ENCODE results near the gene MEIOB. TPM values are rescaled to one million over a fixed set of nuclear protein-coding genes. Genes with fewer than 3 reads are reported as not detected.

Gene MEIOB
- total RNA-seq, 2 experiments from 2014 or later = not detected

- H3K27ac Mint-ChIP-seq = no peak overlapping the region
- intact Hi-C loops (cut with micrococcal nuclease) = no loop called here
- H3K27me3 Mint-ChIP-seq = no peaks in the 10 kb centered on the region
- H3K9me3 Mint-ChIP-seq = no peaks in the 10 kb centered on the region
- no peak overlapping the region for H3K4me3 Mint-ChIP-seq
- ChIA-PET CTCF (no interaction called here), POLR2A (no interaction called here)
- no peak for DNase-seq
- H3K36me3 Mint-ChIP-seq = peaks cover 5% of the 10 kb centered on the region
- peaks cover 5% of the 10 kb centered on the region for H3K4me1 Mint-ChIP-seq (ENCODE audit: low read depth)
Measured at GRCh38 chr16:1789643-1790045, 82.3 kb downstream of the MEIOB start.

DNA sequence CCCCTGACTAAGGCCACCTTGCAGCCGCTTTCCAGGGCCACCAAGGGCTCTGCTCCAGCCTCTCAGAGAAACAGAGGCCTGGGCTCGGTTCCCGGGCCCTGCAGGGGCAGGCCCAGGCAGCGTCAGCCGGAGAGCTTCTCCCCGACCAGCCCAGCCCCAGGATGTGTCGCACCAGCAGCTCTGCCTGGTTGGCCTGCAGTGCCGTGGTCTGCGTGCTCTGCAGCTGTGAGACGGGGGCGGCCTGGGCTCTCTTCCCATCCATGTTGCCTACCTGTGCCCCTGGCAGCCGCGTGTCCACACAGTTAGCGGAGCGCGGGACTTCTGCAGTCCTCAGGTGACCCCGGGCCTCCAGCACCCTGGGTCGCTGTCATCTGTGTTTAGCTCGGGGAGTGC is 83.3 kb downstream of the MEIOB start:
- CTCF ChIA-PET = no interaction called here
- Mint-ChIP-seq H3K27ac (no peak overlapping the region), H3K36me3 (peaks cover 5% of the 10 kb centered on the region), H3K27me3 (no peaks in the 10 kb centered on the region), H3K9me3 (no peaks in the 10 kb centered on the region), H3K4me1 (ENCODE audit: low read depth) (peaks cover 8% of the 10 kb centered on the region), H3K4me3 (no peak overlapping the region)
- intact Hi-C loops (cut with micrococcal nuclease) = no loop called here
- DNase-seq = no peak
- POLR2A ChIA-PET = no interaction called here

GRCh38 chr16:1788095-1788707 is 83.8 kb downstream of the MEIOB start:
- no peak overlapping the region for H3K4me3 Mint-ChIP-seq
- no peaks in the 10 kb centered on the region for H3K9me3 Mint-ChIP-seq
- POLR2A ChIA-PET = no interaction called here
- no peaks in the 10 kb centered on the region for H3K27me3 Mint-ChIP-seq
- intact Hi-C loops (cut with micrococcal nuclease) = no loop called here
- CTCF ChIA-PET = no interaction called here
- peaks cover 11% of the 10 kb centered on the region for H3K4me1 Mint-ChIP-seq (ENCODE audit: low read depth)
- no peak overlapping the region for H3K27ac Mint-ChIP-seq
- H3K36me3 Mint-ChIP-seq = peaks cover 8% of the 10 kb centered on the region
- DNase-seq = no peak

DNA sequence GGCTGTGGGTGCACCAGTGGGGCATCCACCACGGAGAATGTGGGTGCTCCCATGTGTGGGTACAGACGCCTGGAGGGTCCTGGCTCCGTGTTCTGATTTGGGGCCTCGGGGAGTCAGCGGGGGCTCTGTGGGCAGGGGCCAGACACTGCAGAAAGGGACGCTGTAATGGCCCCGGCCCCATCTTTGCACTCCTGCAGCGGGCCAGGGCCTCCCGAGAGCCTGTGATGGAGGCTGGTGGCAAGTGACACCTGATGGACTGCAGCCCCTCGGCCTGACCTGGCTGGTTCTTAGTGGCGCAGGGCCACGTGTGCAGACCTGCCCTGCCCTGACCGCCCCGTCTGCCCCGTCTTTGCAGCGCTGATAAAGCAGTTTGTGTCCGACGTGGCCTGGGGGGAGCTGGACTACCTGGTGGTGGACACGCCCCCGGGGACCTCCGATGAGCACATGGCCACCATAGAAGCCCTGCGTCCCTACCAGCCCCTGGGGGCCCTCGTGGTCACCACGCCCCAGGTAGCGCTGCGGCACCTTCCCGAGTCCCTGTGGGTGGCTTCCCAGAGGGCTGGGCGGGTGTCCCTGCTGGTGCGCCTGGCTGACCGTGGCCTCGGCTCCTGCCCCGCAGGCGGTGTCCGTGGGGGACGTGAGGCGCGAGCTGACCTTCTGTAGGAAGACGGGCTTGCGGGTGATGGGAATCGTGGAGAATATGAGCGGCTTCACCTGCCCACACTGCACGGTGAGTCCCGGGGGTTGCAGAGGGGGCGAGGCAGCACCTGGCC is 84.5 kb downstream of the MEIOB start:
- CTCF ChIA-PET = no interaction called here

GRCh38 chr16:1787056-1787321 is 85.0 kb downstream of the MEIOB start:
- H3K27me3 Mint-ChIP-seq = no peaks in the 10 kb centered on the region
- no peaks in the 10 kb centered on the region for H3K9me3 Mint-ChIP-seq
- no peak overlapping the region for H3K27ac Mint-ChIP-seq
- intact Hi-C loops (cut with micrococcal nuclease) = no loop called here
- POLR2A ChIA-PET = no interaction called here
- H3K36me3 Mint-ChIP-seq = peaks cover 8% of the 10 kb centered on the region
- peaks cover 12% of the 10 kb centered on the region for H3K4me1 Mint-ChIP-seq (ENCODE audit: low read depth)
- no peak overlapping the region for H3K4me3 Mint-ChIP-seq
- CTCF ChIA-PET = no interaction called here
- no peak for DNase-seq

More for the DNA sequence above, 84.5 kb downstream of the MEIOB start:
- Mint-ChIP-seq H3K27me3 (no peaks in the 10 kb centered on the region), H3K27ac (no peak overlapping the region), H3K36me3 (peaks cover 8% of the 10 kb centered on the region), H3K9me3 (no peaks in the 10 kb centered on the region), H3K4me3 (no peak overlapping the region), H3K4me1 (ENCODE audit: low read depth) (peaks cover 12% of the 10 kb centered on the region)
- peak; percentile 8 for DNase-seq
- intact Hi-C loops (cut with micrococcal nuclease) = no loop called here
- POLR2A ChIA-PET = no interaction called here

GRCh38 chr16:1786242-1787055 is 85.5 kb downstream of the MEIOB start:
- ChIA-PET POLR2A (no interaction called here), CTCF (no interaction called here)
- Mint-ChIP-seq H3K4me3 (no peak overlapping the region), H3K9me3 (no peaks in the 10 kb centered on the region), H3K27ac (no peak overlapping the region), H3K27me3 (no peaks in the 10 kb centered on the region), H3K4me1 (ENCODE audit: low read depth) (peaks cover 16% of the 10 kb centered on the region), H3K36me3 (peaks cover 8% of the 10 kb centered on the region)
- no peak for DNase-seq
- intact Hi-C loops (cut with micrococcal nuclease) = no loop called here

DNA sequence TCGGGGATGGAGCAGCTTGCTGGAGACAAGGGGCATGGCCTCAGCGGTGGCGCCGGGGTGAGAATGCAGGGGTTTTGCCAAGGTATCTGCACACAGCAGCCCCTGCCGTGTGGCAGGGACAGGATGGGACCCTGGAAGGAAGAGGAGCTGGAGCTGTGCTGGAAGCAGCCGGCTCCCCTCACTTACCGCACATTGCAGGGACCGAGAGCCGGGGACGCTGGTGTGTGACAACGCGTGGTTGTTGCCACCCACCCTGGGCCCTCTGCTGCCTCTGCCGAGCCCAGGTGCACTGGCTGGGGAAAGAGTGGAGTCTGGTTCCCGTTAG is 86.2 kb downstream of the MEIOB start:
- Mint-ChIP-seq H3K4me3 (no peak overlapping the region), H3K9me3 (no peaks in the 10 kb centered on the region), H3K27ac (no peak overlapping the region), H3K27me3 (no peaks in the 10 kb centered on the region), H3K36me3 (peaks cover 8% of the 10 kb centered on the region), H3K4me1 (ENCODE audit: low read depth) (peaks cover 20% of the 10 kb centered on the region)
- POLR2A ChIA-PET = no interaction called here
- CTCF ChIA-PET = no interaction called here
- no peak for DNase-seq
- intact Hi-C loops (cut with micrococcal nuclease) = no loop called here

- intact Hi-C loops (cut with micrococcal nuclease) = no loop called here
- Mint-ChIP-seq H3K27ac (no peak overlapping the region), H3K4me1 (ENCODE audit: low read depth) (peaks cover 20% of the 10 kb centered on the region), H3K9me3 (no peaks in the 10 kb centered on the region), H3K27me3 (no peaks in the 10 kb centered on the region), H3K4me3 (peak overlapping the region; percentile 45), H3K36me3 (peaks cover 6% of the 10 kb centered on the region)
- POLR2A ChIA-PET = interaction anchor here (0.6 kb wide), 1 partner anchor 50 kb away, joined by 3 read pairs; no protein-coding TSS in a partner anchor
- no peak for DNase-seq
- CTCF ChIA-PET = interaction anchor here (3.5 kb wide), 1 partner anchor 12 kb away, joined by 42 read pairs; the partner anchor contains the start of genes EME2, MRPS34 and NME3
Measured at GRCh38 chr16:1784977-1785845, 86.8 kb downstream of the MEIOB start.

Other genes starting within 250 kb of the MEIOB start
- 10 to 100 TPM; 62.1 to 65.9 TPM for gene JPT2, start 193.9 kb downstream of the MEIOB start, total RNA-seq
- gene MAPK8IP3, start 166.0 kb downstream of the MEIOB start, total RNA-seq = 10 to 100 TPM; 51.7 to 56.8 TPM
- 10 to 100 TPM; 53.0 to 53.1 TPM for gene NME3, start 100.6 kb downstream of the MEIOB start, total RNA-seq
- 10 to 100 TPM; 11.9 to 15.3 TPM for gene EME2, start 99.4 kb downstream of the MEIOB start, total RNA-seq
- gene MRPS34, start 99.0 kb downstream of the MEIOB start, total RNA-seq = 100 to 1,000 TPM; 151 to 152 TPM
- gene SPSB3, start 89.6 kb downstream of the MEIOB start, total RNA-seq = 10 to 100 TPM; 21.2 to 21.8 TPM
- 10 to 100 TPM; 45.9 to 48.0 TPM for gene NUBP2, start 89.2 kb downstream of the MEIOB start, total RNA-seq
- not detected for gene IGFALS, start 78.5 kb downstream of the MEIOB start, total RNA-seq
- 10 to 100 TPM; 45.1 to 46.2 TPM for gene HAGH, start 45.3 kb downstream of the MEIOB start, total RNA-seq
- gene FAHD1, start 45.0 kb downstream of the MEIOB start, total RNA-seq = 1 to 10 TPM; 8.5 to 8.8 TPM
- not detected for gene HS3ST6, start 46.3 kb upstream of the MEIOB start, total RNA-seq
- 10 to 100 TPM; 20.7 to 23.6 TPM for gene MSRB1, start 71.0 kb upstream of the MEIOB start, total RNA-seq
- not detected for gene RPL3L, start 82.5 kb upstream of the MEIOB start, total RNA-seq
- gene NDUFB10, start 87.4 kb upstream of the MEIOB start, total RNA-seq = 100 to 1,000 TPM; 122 to 125 TPM
- gene RPS2, start 92.7 kb upstream of the MEIOB start, total RNA-seq = 1,000 to 10,000 TPM; 5,123 to 5,136 TPM
- gene RNF151, start 94.7 kb upstream of the MEIOB start, total RNA-seq = not detected
- gene TBL3, start 99.9 kb upstream of the MEIOB start, total RNA-seq = 10 to 100 TPM; 45.7 to 47.3 TPM
- gene NOXO1, start 109.3 kb upstream of the MEIOB start, total RNA-seq = not detected
- gene GFER, start 112.0 kb upstream of the MEIOB start, total RNA-seq = 10 to 100 TPM; 34.4 to 37.5 TPM
- gene SYNGR3, start 117.8 kb upstream of the MEIOB start, total RNA-seq = 10 to 100 TPM; 11.9 to 12.4 TPM
- gene ZNF598, start 137.7 kb upstream of the MEIOB start, total RNA-seq = 10 to 100 TPM; 67.2 to 67.6 TPM
- gene NPW, start 147.6 kb upstream of the MEIOB start, total RNA-seq = 1 to 10 TPM; 1.3 to 2.0 TPM
- 1 to 10 TPM; 1.1 to 1.4 TPM for gene NHERF2, start 154.7 kb upstream of the MEIOB start, total RNA-seq
- 10 to 100 TPM; 24.3 to 26.2 TPM for gene NTHL1, start 175.7 kb upstream of the MEIOB start, total RNA-seq
- gene TSC2, start 175.8 kb upstream of the MEIOB start, total RNA-seq = 10 to 100 TPM; 56.6 to 63.9 TPM

Measured in activated CD4-positive, alpha-beta memory T cell treated with anti-CD3 and anti-CD28 coated beads for 36 hours (primary cell).